ENCODE measurements around the gene SPON1.

Gene SPON1

DNA sequence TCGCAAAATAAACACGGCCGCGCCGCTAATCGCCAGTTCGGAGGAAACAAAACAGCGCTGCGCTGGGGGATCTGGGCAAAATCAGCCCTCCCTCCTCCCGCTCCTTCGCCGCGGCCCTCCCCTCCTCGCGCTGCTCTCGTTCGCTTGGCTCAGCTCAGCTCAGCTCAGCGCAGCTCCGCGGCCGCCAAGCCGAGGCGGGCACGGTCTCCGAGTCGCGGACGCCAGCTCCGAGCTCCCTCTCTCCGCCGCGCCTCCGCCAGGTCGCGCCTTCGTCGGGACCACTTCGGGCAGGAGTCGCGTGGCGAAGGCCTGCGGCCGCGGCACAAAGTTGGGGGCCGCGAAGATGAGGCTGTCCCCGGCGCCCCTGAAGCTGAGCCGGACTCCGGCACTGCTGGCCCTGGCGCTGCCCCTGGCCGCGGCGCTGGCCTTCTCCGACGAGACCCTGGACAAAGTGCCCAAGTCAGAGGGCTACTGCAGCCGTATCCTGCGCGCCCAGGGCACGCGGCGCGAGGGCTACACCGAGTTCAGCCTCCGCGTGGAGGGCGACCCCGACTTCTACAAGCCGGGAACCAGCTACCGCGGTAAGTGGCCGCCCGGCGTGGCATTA is at the start of gene SPON1:
SPON1 (plus strand) TSS at position 162 of the 607 bp plus-strand sequence; CDS start at position 344, 182 bp downstream.
- H3K4me3 ChIP-seq (ENCODE audit: low read depth, low read length), result no peak within 1 kb of the TSS
- TF ChIP-seq, protein P1, sequence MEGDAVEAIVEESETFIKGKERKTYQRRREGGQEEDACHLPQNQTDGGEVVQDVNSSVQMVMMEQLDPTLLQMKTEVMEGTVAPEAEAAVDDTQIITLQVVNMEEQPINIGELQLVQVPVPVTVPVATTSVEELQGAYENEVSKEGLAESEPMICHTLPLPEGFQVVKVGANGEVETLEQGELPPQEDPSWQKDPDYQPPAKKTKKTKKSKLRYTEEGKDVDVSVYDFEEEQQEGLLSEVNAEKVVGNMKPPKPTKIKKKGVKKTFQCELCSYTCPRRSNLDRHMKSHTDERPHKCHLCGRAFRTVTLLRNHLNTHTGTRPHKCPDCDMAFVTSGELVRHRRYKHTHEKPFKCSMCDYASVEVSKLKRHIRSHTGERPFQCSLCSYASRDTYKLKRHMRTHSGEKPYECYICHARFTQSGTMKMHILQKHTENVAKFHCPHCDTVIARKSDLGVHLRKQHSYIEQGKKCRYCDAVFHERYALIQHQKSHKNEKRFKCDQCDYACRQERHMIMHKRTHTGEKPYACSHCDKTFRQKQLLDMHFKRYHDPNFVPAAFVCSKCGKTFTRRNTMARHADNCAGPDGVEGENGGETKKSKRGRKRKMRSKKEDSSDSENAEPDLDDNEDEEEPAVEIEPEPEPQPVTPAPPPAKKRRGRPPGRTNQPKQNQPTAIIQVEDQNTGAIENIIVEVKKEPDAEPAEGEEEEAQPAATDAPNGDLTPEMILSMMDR (IDR thresholded peaks at IDR 0.05; ENCODE audit: borderline replicate concordance, insufficient read depth, low read depth, low read length), result no peak

DNA sequence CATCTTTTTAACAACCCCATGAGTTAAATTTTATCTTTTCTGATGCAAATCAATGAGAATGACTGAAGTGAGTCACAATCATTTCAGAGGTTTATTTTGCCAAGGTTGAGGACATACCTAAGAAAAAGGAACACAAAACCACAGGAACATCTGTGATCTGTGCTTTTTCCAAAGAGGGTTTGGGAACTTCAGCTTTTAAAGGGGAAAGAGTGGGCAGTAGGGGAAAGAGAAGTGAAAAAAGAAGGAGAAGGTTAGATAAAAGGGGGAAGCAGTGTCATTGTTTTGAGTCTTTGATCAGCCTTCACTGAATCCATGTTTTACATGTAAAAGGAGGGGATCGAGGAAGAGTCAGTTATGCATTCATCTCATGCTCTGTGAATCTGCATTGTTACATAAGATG is 45.3 kb upstream of the SPON1 start:
- H3K4me3 ChIP-seq (ENCODE audit: low read depth, low read length), result no peak overlapping the region
- TF ChIP-seq, protein P1 (IDR thresholded peaks at IDR 0.05; ENCODE audit: borderline replicate concordance, insufficient read depth, low read depth, low read length), result no peak

DNA sequence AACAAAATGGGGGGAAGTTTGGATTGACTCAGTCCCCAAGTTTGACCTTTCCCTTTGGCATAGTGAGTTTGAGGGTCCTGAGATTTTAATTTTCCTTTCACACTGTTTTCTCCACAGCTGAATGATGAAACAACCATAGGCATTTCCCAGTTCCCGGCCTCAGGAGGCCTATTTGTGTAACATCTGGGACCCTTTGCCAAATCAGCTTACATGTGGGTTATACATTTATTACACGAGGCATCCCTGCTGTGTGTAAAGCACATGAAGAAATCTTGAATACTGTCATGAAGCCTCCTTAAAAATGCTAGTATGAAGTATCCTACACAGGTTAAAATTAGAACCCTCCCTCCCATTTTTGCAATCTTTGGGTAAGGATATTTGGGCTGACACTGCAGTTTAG is 44.6 kb upstream of the SPON1 start:
- no peak overlapping the region for H3K4me3 ChIP-seq (ENCODE audit: low read depth, low read length)

DNA sequence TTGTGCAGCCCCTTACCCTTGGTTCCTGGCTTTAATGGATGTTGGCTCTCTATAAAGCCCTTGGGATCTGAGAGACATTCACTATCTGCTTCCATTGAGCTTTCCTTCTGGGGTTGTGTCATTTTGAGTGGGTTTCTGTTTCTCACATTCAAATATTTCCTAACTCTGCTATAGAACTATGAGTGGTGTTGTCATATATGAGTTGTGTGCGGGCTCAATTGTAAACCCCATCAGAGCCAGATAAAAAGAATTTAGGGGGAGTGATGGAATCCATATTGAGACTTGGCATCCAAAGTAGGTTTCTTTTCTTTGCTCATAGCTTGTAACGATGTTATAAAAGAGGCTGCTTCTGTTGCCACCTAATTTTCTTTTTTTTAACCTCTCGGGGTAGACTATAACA is 41.8 kb upstream of the SPON1 start:
- no peak overlapping the region for H3K4me3 ChIP-seq (ENCODE audit: low read depth, low read length)
- TF ChIP-seq, protein P1 (IDR thresholded peaks at IDR 0.05; ENCODE audit: borderline replicate concordance, insufficient read depth, low read depth, low read length), result no peak

More for the DNA sequence above, 44.6 kb upstream of the SPON1 start:
- TF ChIP-seq, protein P1 (IDR thresholded peaks at IDR 0.05; ENCODE audit: borderline replicate concordance, insufficient read depth, low read depth, low read length), result no peak

DNA sequence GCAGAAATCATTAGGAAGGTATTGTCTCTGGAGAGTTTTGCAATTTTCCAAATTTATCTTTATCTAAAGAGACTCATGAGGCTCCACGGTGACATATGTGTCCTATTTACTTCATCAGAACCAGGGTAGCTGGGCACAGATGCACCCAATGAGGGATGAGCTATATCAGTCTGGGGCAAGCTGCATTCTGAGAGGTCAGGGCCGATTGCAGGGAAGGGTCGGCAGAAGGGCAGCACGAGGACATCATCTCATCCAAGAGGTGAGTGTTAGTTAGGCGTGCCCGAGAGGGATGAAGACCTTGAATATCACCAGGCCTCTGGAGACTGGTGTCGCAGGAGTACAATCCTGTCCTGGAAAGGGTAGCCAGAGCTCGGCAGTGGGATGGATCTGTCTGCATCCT is 41.0 kb upstream of the SPON1 start:
- no peak overlapping the region for H3K4me3 ChIP-seq (ENCODE audit: low read depth, low read length)
- TF ChIP-seq, protein P1 (IDR thresholded peaks at IDR 0.05; ENCODE audit: borderline replicate concordance, insufficient read depth, low read depth, low read length), result no peak

DNA sequence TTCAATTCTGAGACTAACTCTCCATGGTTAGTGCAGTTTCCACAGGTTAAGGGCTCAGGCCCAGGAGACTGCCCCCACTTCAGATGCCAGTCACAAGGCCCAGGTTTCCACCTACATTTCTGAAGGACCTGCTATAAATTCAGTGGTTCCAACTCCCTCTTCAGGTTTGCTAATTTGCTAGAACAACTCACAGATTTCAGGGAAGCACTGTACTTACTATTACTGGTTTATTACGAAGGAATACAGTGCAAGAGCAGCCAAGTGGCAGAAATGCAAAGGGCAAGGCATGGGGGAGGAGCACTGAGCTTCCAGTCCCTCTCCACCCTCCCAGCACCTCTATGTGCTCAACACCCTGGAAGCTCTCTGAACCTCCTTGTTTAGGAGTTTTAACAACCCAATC is 39.3 kb upstream of the SPON1 start:
- TF ChIP-seq, protein P1 (IDR thresholded peaks at IDR 0.05; ENCODE audit: borderline replicate concordance, insufficient read depth, low read depth, low read length), result no peak
- no peak overlapping the region for H3K4me3 ChIP-seq (ENCODE audit: low read depth, low read length)

All from GM12875 (cell line).